HepG2 (cell line): ENCODE measurements around the gene TTC4. TPM values are rescaled to one million over a fixed set of nuclear protein-coding genes. Genes with fewer than 3 reads are reported as not detected.

Source experiments
- ERF ChIP-seq: IDR thresholded peaks from 2 replicates; pipeline ENCODE4 v1.6.1; 2018; ENCODE audit warnings: missing biosample characterization, missing genetic modification reagents
- JUN ChIP-seq: sonication (generic); formaldehyde crosslinking; IDR thresholded peaks from 2 replicates; pipeline ENCODE4 v1.4.0; 2020; ENCODE audit warnings: mild to moderate bottlenecking, missing genetic modification reagents
- PHF21A ChIP-seq: sonication (generic); formaldehyde crosslinking; IDR thresholded peaks from 2 replicates; pipeline ENCODE4 v1.5.0; 2020; ENCODE audit warnings: mild to moderate bottlenecking, missing genetic modification reagents
- PTBP1 ChIP-seq: fragments of 200-400 bp; formaldehyde crosslinking; IDR thresholded peaks from 2 replicates; pipeline ENCODE4 v1.6.1; 2018; ENCODE audit warnings: low read length, low read depth; ENCODE audit not compliant: poor library complexity, severe bottlenecking
- RAD51 ChIP-seq: fragments of 450-650 bp; IDR thresholded peaks from 2 replicates; pipeline ENCODE4 v1.6.1; 2016; ENCODE audit warnings: borderline replicate concordance
- SIN3A ChIP-seq: IDR thresholded peaks from 2 replicates; pipeline ENCODE4 v1.6.1; 2011; ENCODE audit warnings: low read depth, mild to moderate bottlenecking, control low read depth, low read length, borderline replicate concordance
- STAG1 ChIP-seq: sonication (generic); formaldehyde crosslinking; IDR thresholded peaks from 2 replicates; pipeline ENCODE4 v1.4.0; 2020; ENCODE audit warnings: missing genetic modification reagents
- ZBTB42 ChIP-seq: sonication (generic); formaldehyde crosslinking; IDR thresholded peaks from 2 replicates; pipeline ENCODE4 v1.5.0; 2020; ENCODE audit warnings: mild to moderate bottlenecking, missing genetic modification reagents
- ZNF101 ChIP-seq: sonication (generic); formaldehyde crosslinking; IDR thresholded peaks from 2 replicates; pipeline ENCODE4 v1.4.0; 2020; ENCODE audit warnings: mild to moderate bottlenecking, low read depth, missing genetic modification reagents, borderline replicate concordance
- polyA plus RNA-seq, 8 experiments: library from polyadenylated mRNA; depleted of rRNA in 3 of 8; stranded (reverse) in 7 of 8; unstranded in 1 of 8; fragments of >200 nt; fragmentation: Illumina TruSeq in 4 of 8; extraction: Trizol in 4 of 8; gene quantifications; 2 replicates each; pipeline versions ENCODE4 v1.2.1 to v1.2.3, GENCODE V29; 2011 to 2016; ENCODE audit warnings: low read depth in 4 of 8, missing spikeins in 1 of 8, mixed read lengths in 1 of 8; ENCODE audit not compliant: insufficient read depth in 1 of 8
- total RNA-seq, 5 experiments: library from RNA; depleted of rRNA; stranded (reverse); fragments of >200 nt; fragmentation: Illumina TruSeq; extraction: Trizol; gene quantifications; 2 replicates each; pipeline ENCODE4 v1.2.3, GENCODE V29; 2016; ENCODE audit warnings: low read depth in 1 of 5
- TF ChIP-seq, protein P1 (sequence below): sonication (generic); formaldehyde crosslinking; IDR thresholded peaks from 2 replicates; pipeline ENCODE4 v1.5.1; 2020; ENCODE audit warnings: missing genetic modification reagents, mild to moderate bottlenecking, borderline replicate concordance
- TF ChIP-seq, protein P2 (sequence below): IDR thresholded peaks from 2 replicates; pipeline ENCODE4 v1.6.1; 2012; ENCODE audit warnings: low read depth, low read length, improper control_type of control experiment
- TF ChIP-seq, protein P3 (sequence below): fragments of 450-650 bp; IDR thresholded peaks from 2 replicates; pipeline ENCODE4 v1.6.1; 2017
- TF ChIP-seq, protein P4 (sequence below): sonication (generic); formaldehyde crosslinking; IDR thresholded peaks from 2 replicates; pipeline ENCODE4 v1.5.1; 2020; ENCODE audit warnings: missing genetic modification reagents, mild to moderate bottlenecking, borderline replicate concordance
- TF ChIP-seq, protein P5 (sequence below): sonication (generic); formaldehyde crosslinking; IDR thresholded peaks from 2 replicates; pipeline ENCODE4 v1.5.0; 2020; ENCODE audit warnings: mild to moderate bottlenecking, missing genetic modification reagents, moderate library complexity

TTC4 gene
- total and polyA plus RNA-seq, 2 of the 13 experiments (the other 11 are each of a cell fraction or from before 2014, with no cell fraction given) = 13.1 to 24.7 TPM

DNA sequence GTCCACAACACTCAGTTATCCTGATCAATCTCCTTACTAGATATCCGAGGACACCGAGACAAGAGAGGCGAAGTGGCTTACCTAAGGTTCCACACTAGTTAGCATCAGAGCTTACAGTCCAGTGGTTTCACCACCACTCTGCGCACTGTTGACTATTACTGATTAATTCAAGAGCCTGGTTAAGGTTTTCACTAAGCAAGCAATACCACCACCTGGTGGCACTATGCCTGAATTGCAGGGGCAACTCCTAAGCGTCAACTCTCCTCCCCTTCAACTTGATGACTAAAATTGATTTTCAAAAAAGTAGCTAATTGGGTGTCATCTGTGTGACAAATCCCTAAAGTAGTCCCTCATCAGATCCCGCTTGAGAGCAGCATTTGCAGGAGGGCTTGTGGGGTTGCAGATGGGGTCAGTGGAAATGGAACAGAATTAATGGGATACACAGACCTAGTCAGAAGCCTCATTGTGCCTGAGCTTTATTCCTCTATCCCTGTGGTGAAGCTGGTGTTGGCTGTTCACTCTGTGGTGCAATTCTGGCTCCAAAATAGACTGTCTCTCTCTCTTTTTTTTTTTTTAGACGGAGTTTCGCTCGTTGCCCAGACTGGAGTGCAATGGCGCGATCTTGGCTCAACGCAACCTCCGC, 76.3 kb downstream of the TTC4 start (continued):
- TF ChIP-seq, protein P1, sequence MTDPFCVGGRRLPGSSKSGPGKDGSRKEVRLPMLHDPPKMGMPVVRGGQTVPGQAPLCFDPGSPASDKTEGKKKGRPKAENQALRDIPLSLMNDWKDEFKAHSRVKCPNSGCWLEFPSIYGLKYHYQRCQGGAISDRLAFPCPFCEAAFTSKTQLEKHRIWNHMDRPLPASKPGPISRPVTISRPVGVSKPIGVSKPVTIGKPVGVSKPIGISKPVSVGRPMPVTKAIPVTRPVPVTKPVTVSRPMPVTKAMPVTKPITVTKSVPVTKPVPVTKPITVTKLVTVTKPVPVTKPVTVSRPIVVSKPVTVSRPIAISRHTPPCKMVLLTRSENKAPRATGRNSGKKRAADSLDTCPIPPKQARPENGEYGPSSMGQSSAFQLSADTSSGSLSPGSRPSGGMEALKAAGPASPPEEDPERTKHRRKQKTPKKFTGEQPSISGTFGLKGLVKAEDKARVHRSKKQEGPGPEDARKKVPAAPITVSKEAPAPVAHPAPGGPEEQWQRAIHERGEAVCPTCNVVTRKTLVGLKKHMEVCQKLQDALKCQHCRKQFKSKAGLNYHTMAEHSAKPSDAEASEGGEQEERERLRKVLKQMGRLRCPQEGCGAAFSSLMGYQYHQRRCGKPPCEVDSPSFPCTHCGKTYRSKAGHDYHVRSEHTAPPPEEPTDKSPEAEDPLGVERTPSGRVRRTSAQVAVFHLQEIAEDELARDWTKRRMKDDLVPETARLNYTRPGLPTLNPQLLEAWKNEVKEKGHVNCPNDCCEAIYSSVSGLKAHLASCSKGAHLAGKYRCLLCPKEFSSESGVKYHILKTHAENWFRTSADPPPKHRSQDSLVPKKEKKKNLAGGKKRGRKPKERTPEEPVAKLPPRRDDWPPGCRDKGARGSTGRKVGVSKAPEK (CRISPR knock-in tag) = no peak
- no peak for TF ChIP-seq RAD51
- TF ChIP-seq ERF = no peak
- TF ChIP-seq, protein P2, sequence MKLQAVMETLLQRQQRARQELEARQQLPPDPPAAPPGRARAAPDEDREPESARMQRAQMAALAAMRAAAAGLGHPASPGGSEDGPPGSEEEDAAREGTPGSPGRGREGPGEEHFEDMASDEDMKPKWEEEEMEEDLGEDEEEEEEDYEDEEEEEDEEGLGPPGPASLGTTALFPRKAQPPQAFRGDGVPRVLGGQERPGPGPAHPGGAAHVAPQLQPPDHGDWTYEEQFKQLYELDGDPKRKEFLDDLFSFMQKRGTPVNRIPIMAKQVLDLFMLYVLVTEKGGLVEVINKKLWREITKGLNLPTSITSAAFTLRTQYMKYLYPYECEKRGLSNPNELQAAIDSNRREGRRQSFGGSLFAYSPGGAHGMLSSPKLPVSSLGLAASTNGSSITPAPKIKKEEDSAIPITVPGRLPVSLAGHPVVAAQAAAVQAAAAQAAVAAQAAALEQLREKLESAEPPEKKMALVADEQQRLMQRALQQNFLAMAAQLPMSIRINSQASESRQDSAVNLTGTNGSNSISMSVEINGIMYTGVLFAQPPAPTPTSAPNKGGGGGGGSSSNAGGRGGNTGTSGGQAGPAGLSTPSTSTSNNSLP = peak; percentile 61; the same call in 1 of the 2 replicates
- TF ChIP-seq, protein P3, sequence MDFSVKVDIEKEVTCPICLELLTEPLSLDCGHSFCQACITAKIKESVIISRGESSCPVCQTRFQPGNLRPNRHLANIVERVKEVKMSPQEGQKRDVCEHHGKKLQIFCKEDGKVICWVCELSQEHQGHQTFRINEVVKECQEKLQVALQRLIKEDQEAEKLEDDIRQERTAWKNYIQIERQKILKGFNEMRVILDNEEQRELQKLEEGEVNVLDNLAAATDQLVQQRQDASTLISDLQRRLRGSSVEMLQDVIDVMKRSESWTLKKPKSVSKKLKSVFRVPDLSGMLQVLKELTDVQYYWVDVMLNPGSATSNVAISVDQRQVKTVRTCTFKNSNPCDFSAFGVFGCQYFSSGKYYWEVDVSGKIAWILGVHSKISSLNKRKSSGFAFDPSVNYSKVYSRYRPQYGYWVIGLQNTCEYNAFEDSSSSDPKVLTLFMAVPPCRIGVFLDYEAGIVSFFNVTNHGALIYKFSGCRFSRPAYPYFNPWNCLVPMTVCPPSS = no peak
- no peak for TF ChIP-seq JUN (CRISPR knock-in tag)
- TF ChIP-seq, protein P4, sequence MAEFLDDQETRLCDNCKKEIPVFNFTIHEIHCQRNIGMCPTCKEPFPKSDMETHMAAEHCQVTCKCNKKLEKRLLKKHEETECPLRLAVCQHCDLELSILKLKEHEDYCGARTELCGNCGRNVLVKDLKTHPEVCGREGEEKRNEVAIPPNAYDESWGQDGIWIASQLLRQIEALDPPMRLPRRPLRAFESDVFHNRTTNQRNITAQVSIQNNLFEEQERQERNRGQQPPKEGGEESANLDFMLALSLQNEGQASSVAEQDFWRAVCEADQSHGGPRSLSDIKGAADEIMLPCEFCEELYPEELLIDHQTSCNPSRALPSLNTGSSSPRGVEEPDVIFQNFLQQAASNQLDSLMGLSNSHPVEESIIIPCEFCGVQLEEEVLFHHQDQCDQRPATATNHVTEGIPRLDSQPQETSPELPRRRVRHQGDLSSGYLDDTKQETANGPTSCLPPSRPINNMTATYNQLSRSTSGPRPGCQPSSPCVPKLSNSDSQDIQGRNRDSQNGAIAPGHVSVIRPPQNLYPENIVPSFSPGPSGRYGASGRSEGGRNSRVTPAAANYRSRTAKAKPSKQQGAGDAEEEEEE (CRISPR knock-in tag) = no peak
- no peak for TF ChIP-seq SIN3A
- TF ChIP-seq ZNF101 (CRISPR knock-in tag) = no peak
- TF ChIP-seq ZBTB42 (CRISPR knock-in tag) = no peak
- TF ChIP-seq STAG1 (CRISPR knock-in tag) = peak; percentile 80
- TF ChIP-seq, protein P5, sequence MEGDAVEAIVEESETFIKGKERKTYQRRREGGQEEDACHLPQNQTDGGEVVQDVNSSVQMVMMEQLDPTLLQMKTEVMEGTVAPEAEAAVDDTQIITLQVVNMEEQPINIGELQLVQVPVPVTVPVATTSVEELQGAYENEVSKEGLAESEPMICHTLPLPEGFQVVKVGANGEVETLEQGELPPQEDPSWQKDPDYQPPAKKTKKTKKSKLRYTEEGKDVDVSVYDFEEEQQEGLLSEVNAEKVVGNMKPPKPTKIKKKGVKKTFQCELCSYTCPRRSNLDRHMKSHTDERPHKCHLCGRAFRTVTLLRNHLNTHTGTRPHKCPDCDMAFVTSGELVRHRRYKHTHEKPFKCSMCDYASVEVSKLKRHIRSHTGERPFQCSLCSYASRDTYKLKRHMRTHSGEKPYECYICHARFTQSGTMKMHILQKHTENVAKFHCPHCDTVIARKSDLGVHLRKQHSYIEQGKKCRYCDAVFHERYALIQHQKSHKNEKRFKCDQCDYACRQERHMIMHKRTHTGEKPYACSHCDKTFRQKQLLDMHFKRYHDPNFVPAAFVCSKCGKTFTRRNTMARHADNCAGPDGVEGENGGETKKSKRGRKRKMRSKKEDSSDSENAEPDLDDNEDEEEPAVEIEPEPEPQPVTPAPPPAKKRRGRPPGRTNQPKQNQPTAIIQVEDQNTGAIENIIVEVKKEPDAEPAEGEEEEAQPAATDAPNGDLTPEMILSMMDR (CRISPR knock-in tag) = peak; percentile 83
- TF ChIP-seq PHF21A (CRISPR knock-in tag) = no peak
- no peak for TF ChIP-seq PTBP1
